Activated naive CD4-positive, alpha-beta T cell treated with anti-CD3 and anti-CD28 coated beads, Interleukin-2, amount 50 U/mL, for 24 hours (primary cell): Measurements from ENCODE around the gene TAF1C.

Experiments used
- H3K27ac Mint-ChIP-seq: one replicate; pipeline ENCODE4 v1.8.0; 2021; ENCODE audit warnings: mild to moderate bottlenecking, mixed read lengths
- H3K27me3 Mint-ChIP-seq: one replicate; pipeline ENCODE4 v1.8.0; 2021; ENCODE audit warnings: mixed read lengths
- H3K36me3 Mint-ChIP-seq: one replicate; pipeline ENCODE4 v1.8.0; 2021; ENCODE audit warnings: mixed read lengths
- H3K4me1 Mint-ChIP-seq: one replicate; pipeline ENCODE4 v1.8.0; 2021; ENCODE audit warnings: mixed read lengths
- H3K4me3 Mint-ChIP-seq: one replicate; pipeline ENCODE4 v1.8.0; 2021; ENCODE audit warnings: mild to moderate bottlenecking, mixed read lengths
- H3K9me3 Mint-ChIP-seq: one replicate; pipeline ENCODE4 v1.8.0; 2021; ENCODE audit warnings: mixed read lengths

Gene TAF1C

DNA sequence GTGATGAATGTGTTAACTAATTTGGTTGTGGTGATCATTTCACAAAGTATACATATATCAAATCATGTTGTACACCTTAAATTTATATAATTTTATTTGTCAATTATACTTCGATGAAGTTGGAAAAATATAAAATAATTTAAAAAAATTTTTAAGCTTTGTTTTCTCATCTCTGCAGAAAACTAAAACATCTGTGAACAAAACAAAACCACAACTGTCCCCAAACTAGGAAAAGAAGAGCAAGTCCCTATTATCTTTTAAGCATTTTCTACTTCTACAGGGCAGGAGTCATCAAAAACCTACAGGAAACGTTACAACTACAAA, 48.4 kb downstream of the TAF1C start:
- Mint-ChIP-seq H3K27ac (no peak overlapping the region), H3K27me3 (no peaks in the 10 kb centered on the region), H3K4me1 (peaks cover 35% of the 10 kb centered on the region), H3K4me3 (no peak overlapping the region), H3K36me3 (no peaks in the 10 kb centered on the region), H3K9me3 (no peaks in the 10 kb centered on the region)

DNA sequence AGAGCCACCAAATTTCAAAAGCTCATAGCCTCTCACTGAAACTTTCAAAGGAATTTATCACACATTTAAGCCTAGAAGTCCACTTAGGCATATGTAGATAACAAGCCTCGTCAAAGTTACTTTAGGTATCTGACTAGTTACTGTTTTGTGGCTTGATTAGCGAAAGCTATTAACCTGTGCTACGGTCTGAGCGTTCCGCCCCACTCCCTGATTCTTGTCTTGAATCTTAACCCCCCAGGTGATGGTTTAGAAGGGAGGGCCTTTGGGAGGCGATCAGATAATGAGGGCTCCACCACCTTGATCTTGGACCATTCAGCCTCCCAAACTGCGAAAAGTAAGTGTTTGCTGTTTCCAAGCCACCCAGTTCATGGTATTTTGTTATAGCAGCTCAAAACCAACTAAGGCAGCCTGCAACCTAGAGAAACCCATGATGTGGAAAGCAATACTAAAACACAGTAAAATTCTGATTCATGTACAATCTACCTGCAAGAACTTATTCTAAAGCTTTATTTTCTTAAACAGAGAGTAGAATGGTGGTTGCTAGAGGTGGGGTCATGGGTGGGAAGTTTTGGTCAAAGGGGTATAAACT, 49.0 kb downstream of the TAF1C start:
- Mint-ChIP-seq H3K9me3 (no peaks in the 10 kb centered on the region), H3K27ac (no peak overlapping the region), H3K4me1 (peaks cover 29% of the 10 kb centered on the region), H3K36me3 (no peaks in the 10 kb centered on the region), H3K4me3 (no peak overlapping the region), H3K27me3 (no peaks in the 10 kb centered on the region)

DNA sequence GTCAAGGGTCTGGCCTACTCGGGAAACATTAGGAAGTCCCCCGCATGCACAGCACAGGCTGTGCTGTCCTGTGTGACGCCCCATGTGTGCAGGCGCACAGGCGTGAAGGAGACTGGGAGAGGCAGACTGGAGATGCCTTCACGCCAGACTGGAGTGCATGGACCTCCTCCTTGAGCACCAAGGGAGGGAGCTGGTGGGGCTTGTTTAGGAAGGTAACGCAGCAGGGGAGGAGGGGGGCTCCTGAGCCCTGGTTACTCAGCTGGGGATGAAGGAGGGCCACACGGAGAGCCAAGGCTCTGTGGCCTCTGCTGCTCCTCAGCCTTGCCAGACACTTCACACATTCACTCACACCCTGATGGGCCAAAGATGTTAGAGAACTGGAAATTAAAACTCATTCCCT, 49.6 kb downstream of the TAF1C start:
- Mint-ChIP-seq H3K9me3 (no peaks in the 10 kb centered on the region), H3K27me3 (no peaks in the 10 kb centered on the region), H3K4me1 (peaks cover 26% of the 10 kb centered on the region), H3K4me3 (no peak overlapping the region), H3K27ac (peak overlapping the region; percentile 1), H3K36me3 (no peaks in the 10 kb centered on the region)

DNA sequence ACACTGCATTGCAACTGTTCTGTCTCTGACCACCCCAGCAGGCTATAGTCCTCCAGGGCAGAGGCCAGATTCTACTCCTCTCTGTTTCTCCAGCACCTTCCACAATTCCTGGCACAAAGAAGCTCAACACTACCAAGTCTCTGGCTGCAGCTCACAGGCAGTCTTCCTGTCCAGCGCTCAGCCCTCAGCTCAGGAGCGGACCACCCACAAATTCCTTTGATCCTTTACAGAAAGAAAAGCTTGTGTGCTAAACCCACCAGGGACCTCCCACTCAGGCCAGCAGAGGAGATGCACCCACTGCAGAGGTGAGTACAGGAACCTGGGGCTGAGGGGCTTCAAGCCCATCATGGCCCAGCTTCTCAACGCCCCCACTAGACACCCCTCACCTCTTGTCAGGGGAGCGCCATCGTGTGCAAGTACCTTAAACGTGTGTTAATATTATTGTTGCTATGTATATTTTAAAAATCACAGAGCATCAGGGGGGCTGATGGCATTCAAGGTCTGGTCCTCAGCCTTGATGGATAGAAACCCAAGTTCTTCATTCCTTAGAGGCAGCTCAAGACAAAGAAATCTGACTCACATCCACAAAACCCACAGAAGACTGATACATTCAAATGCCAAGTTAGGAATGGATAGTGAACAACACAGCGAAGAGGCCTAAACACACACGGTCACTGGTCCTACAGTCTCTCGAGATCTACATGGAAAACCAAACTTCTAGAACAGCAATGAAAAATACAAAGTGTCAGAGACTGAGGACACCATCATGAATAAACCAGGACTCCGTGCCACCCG, 50.3 kb downstream of the TAF1C start:
- H3K9me3 Mint-ChIP-seq: no peaks in the 10 kb centered on the region
- H3K4me1 Mint-ChIP-seq: peaks cover 20% of the 10 kb centered on the region
- no peak overlapping the region for H3K4me3 Mint-ChIP-seq
- peaks cover 2% of the 10 kb centered on the region for H3K36me3 Mint-ChIP-seq
- no peaks in the 10 kb centered on the region for H3K27me3 Mint-ChIP-seq
- peak overlapping the region; percentile 1 for H3K27ac Mint-ChIP-seq

DNA sequence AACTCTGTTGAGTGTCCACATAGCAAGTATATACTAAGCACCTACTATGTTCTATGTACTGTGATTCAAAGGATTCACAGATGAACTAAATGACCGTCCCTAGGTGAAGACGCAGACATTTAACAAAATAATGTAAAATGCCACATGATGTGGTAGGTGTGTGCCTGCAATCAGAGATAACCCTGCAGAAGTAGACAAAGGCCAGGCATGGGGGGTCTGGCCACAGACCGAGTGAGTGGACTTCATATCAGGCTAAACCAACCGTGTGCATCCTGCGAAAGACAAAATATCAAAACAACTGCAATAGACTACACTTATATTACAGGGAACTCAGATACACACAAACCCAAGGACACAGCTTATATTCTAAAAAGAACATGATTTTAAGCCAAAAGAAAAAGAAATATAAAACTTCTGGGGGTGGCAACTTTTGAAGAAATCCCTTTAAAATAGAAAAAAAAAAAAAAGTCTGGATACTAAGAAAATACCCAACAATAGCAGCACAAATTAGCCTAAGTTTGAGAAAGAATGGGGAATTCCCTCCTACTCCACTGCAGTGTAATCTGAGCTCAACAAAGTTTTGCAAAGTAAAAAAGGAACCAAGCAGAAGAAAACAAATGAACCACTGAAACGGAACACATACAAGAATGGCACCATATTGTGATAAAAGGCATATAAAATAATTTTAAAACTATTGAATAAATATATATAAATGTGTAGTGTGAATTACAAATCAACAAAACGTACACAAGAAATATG, 54.2 kb downstream of the TAF1C start:
- peaks cover 5% of the 10 kb centered on the region for H3K4me1 Mint-ChIP-seq
- H3K9me3 Mint-ChIP-seq: no peaks in the 10 kb centered on the region
- H3K27me3 Mint-ChIP-seq: no peaks in the 10 kb centered on the region
- no peak overlapping the region for H3K4me3 Mint-ChIP-seq
- H3K36me3 Mint-ChIP-seq: peaks cover 5% of the 10 kb centered on the region
- no peak overlapping the region for H3K27ac Mint-ChIP-seq

- no peaks in the 10 kb centered on the region for H3K9me3 Mint-ChIP-seq
- no peak overlapping the region for H3K4me3 Mint-ChIP-seq
- H3K27me3 Mint-ChIP-seq: no peaks in the 10 kb centered on the region
- no peak overlapping the region for H3K27ac Mint-ChIP-seq
- no peaks in the 10 kb centered on the region for H3K4me1 Mint-ChIP-seq
- peaks cover 5% of the 10 kb centered on the region for H3K36me3 Mint-ChIP-seq
These were observed 55.7 kb downstream of the TAF1C start for GRCh38 chr16:84131117-84131516.
